Activated naive CD4-positive, alpha-beta T cell treated with anti-CD3 and anti-CD28 coated beads, Interleukin-2, amount 50 U/mL, for 72 hours (primary cell): ENCODE measurements around the gene TOP3A. TPM values are rescaled to one million over a fixed set of nuclear protein-coding genes. Genes with fewer than 3 reads are reported as not detected.

Experiments
- ATAC-seq, 2 donors: fragments of 150-1000 bp; cut with Tn5 transposase; 2 replicates each; pipeline ENCODE4 v1.10.0; 2021; ENCODE audit warnings: mild to moderate bottlenecking in 2 of 2, moderate library complexity in 2 of 2
- DNase-seq, 2 donors: peaks; one replicate each; pipeline ENCODE4 v3.0.0; 2021 to 2022; ENCODE audit warnings: low spot score in 2 of 2
- H3K27ac Mint-ChIP-seq, 2 donors: one replicate each; pipeline ENCODE4 v1.8.0; 2022; ENCODE audit warnings: mild to moderate bottlenecking in 2 of 2, mixed read lengths in 2 of 2
- H3K36me3 Mint-ChIP-seq, 2 donors: one replicate each; pipeline ENCODE4 v1.8.0; 2022; ENCODE audit warnings: mixed read lengths in 2 of 2
- H3K9me3 Mint-ChIP-seq, 2 donors: one replicate each; pipeline ENCODE4 v1.8.0; 2022; ENCODE audit warnings: mixed read lengths in 2 of 2
- total RNA-seq, 2 donors: library from RNA; stranded (reverse); gene quantifications; one replicate each; pipeline ENCODE4 v1.2.3, GENCODE V29; 2022

The TOP3A gene
- total RNA-seq, 2 donors from 2014 or later, result 78.3 to 97.4 TPM

DNA sequence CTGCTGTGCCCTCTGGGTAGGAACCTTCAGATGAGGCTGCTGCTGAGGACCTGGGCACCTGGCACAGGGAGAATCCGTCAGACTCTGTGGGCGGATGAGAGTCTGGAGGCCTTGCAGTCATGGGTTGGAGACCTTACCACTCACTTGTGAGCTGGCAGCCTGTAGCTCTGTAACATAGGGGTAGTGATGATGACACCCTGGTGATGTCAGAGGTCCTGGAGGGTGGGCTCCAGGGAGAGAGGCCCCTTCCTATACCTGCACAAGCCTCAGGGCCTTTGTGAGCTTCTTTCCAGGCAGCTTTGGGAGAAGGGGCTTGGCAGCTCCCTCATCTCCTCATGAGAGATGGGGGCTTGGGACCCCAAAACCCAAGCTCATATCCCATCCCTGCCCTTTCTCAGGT lies 52.7 kb downstream of the TOP3A start:
- H3K36me3 Mint-ChIP-seq, result peaks cover 4% of the 10 kb centered on the region in 2 donors
- no peaks in the 10 kb centered on the region for H3K9me3 Mint-ChIP-seq
- ATAC-seq, result no peak
- peak overlapping the region in 1 of 2 donors; percentile 65 for H3K27ac Mint-ChIP-seq
- DNase-seq, result no peak

- H3K27ac Mint-ChIP-seq, result peak overlapping the region; percentile 65 to 83
- no peak for DNase-seq
- H3K9me3 Mint-ChIP-seq, result no peaks in the 10 kb centered on the region
- no peak for ATAC-seq
- peaks cover 4% of the 10 kb centered on the region in 2 donors for H3K36me3 Mint-ChIP-seq
Measured at GRCh38 chr17:18261659-18262058, 53.1 kb downstream of the TOP3A start.

GRCh38 chr17:18261146-18261515 lies 53.7 kb downstream of the TOP3A start:
- H3K27ac Mint-ChIP-seq, result peak overlapping the region; percentile 83 to 91
- H3K36me3 Mint-ChIP-seq, result peaks cover 4% of the 10 kb centered on the region in 2 donors
- peak; percentile 7 to 32 for ATAC-seq
- no peaks in the 10 kb centered on the region for H3K9me3 Mint-ChIP-seq
- DNase-seq, result peak; percentile 49 to 76

DNA sequence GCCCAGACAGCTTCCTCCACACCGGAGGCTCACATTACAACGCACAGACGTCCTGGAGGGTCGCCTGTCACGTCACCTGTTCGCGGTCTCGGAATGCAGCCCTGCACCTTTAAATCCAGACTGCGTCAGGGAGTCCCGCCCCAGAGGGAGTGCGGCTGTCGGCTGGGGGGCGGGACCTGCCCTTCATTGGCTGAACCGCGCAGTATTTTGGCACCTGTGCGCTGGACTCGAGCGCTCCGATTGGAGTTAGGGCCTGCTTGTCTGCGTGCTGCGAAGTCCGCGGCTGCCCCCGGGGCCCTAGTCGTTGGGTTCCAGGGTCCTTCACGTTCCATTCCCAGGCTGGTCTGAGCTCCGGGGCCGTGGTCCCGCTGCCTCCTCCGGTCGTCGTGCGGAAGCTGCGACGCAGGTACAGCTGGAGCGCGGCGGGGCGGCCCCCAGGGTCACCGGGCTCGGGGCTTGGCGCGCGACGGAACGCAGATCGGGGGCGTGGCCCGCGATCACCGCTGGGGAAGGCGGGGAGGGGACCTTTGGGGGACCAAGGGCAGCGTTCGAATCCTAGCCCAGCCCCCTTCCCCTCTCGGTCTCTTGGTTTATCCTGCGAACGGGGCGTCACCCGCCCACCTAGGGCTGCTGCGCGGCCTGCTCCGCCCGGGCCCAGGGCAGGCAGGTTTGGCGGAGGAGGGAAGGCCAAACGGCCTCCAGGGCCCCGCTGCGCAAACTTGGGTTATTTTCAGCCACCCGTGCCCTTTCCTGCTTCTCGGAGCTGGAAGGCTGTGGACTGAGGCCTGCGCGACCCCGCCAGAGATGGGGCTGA lies 54.3 kb downstream of the TOP3A start, which contains the start of gene MIEF2:
Gene MIEF2 (plus strand): TSS at position 331 of the 814 bp plus-strand sequence. CDS start 2,059 bp downstream, outside the sequence.
- DNase-seq, result peak; percentile 91

DNA sequence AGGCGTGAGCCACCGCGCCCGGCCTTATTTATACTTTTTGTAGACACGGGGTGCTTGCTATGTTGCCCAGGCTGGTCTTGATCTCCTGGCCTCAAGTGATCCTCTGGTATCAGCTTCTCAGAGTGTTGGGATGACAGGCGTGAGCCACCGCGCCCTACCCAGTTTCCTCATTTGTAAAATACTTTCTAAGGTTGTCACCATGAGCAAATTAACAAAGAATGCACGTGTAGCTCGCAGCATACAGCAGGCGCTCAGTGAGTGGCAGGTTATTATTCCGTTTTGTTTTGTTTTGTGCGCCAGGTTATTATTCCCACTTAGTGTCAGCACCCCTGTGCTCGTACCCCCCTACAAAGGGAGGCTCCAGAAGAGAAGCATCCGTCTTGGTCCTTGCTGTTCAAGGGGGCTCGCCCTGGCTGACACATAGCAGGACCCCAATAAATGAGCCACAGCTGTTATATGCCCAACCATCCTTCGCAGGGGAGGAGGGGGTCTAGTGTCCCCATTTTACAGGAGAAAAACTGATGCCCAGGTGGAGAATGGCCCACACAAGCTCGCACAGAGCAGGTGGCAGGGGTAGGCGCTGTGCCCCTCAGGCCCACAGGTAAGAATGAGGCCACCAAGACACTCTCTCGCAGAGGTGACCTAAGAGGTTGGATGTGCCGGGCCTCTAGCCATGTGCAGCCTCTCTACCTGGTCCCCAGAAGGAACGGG lies 55.0 kb downstream of the TOP3A start:
- peaks cover 4% of the 10 kb centered on the region in 2 donors for H3K36me3 Mint-ChIP-seq
- no peaks in the 10 kb centered on the region for H3K9me3 Mint-ChIP-seq
- no peak for DNase-seq
- H3K27ac Mint-ChIP-seq, result peak overlapping the region; percentile 79 to 83
- no peak for ATAC-seq

More for the DNA sequence above, 54.3 kb downstream of the TOP3A start, which contains the start of gene MIEF2:
- peak; percentile 75 to 91 for ATAC-seq
- Mint-ChIP-seq H3K36me3 (peaks cover 4% of the 10 kb centered on the region in 2 donors), H3K27ac (peak within 1 kb of the TSS; percentile 83 to 91), H3K9me3 (no peaks in the 10 kb centered on the region)

GRCh38 chr17:18258356-18259038 lies 56.3 kb downstream of the TOP3A start, which contains the start of gene FLII:
TSS of gene FLII (minus strand) at chr17:18258738. CDS start at chr17:18258690, 48 bp downstream.
- ATAC-seq (peak; percentile 27 to 39), DNase-seq (peak; percentile 50 to 82)
- Mint-ChIP-seq H3K9me3 (no peaks in the 10 kb centered on the region), H3K27ac (peak within 1 kb of the TSS; percentile 83 to 97), H3K36me3 (peaks cover 4% of the 10 kb centered on the region in 2 donors)

DNA sequence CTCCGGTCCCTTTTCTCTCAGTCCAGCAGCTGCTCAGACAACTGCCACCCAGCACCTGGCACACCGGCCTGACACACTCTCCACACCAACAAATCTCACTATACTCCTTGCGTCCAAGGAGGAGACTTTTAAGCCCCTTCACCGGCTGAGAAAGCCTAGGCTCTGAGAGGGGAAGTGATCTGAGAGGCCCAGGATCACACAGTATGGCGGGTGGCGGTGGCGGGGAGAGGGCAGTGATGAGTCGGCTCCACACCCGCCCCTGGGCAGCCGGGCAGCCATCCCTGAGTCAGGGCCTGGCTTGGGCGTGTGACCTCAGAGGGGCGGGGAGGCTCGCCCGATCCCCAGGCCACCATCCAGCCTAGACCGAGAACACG lies 56.8 kb downstream of the TOP3A start:
- Mint-ChIP-seq H3K9me3 (no peaks in the 10 kb centered on the region), H3K36me3 (peaks cover 4% of the 10 kb centered on the region in 2 donors), H3K27ac (peak overlapping the region; percentile 82 to 97)
- DNase-seq, result peak; percentile 59 to 87
- peak; percentile 37 to 80 for ATAC-seq

DNA sequence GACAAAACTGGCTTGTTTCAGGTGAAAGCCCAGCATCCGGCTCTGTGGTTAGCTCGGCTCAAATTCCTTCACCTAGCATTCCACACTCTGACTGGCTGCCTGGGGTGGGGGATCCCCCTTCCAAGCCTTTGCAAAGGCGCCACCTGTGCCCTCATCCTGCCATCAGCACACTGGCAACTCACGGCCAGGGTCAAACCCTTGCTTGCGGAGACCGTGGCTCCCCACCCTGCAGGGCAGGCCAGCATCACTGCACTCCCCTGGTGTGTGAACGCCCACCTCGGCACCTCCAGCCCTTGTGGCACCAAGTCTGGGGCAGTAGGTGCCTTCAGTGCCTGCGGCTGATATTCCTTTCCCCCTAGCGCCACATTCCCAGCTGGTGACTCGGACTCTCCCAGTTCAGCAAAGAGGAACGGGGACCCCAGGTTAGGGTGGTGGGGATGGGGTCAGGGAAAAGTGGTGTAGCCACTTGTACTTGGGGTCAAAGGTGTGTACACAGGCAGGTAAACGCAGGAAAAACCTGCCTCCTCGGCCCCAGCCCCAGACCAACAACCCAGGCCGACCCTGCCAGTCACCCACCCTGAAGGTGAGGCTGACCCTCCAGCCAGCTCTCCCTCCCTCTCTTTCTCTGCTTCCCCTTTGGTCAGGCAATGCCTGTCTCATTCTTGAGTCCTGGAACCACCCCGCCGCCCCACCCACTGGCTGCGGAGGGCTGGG lies 57.4 kb downstream of the TOP3A start:
- DNase-seq, result peak; percentile 26 to 68
- ATAC-seq, result peak in 1 of 2 donors; percentile 12

DNA sequence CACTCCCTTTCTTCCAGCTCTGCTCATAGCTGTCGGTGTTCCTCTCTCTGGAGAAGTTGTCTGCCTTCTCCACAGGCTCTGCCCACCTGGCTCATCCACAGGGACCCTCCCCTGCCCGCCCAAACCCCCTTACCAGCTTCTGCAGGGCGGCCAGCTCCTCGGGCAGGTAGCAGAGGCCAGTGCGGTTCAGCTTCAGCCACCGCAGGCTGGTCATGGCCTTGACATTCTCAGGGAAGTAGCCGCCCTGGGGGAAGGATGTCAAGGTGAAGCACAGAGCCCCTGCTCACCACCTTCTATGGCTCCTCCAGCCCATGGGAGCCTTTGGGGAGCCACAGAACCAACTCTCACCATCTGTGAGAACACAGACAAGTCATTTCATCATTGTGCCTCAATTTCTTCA lies 58.0 kb downstream of the TOP3A start:
- Mint-ChIP-seq H3K27ac (peak overlapping the region; percentile 60 to 82), H3K9me3 (no peaks in the 10 kb centered on the region), H3K36me3 (peaks cover 4% of the 10 kb centered on the region in 2 donors)
- no peak for ATAC-seq
- DNase-seq, result no peak

More for the DNA sequence above, 57.4 kb downstream of the TOP3A start:
- no peaks in the 10 kb centered on the region for H3K9me3 Mint-ChIP-seq
- peak overlapping the region; percentile 82 to 97 for H3K27ac Mint-ChIP-seq
- H3K36me3 Mint-ChIP-seq, result peaks cover 4% of the 10 kb centered on the region in 2 donors

- H3K9me3 Mint-ChIP-seq, result no peaks in the 10 kb centered on the region
- peaks cover 4% of the 10 kb centered on the region in 2 donors for H3K36me3 Mint-ChIP-seq
- H3K27ac Mint-ChIP-seq, result no peak overlapping the region
- DNase-seq (no peak), ATAC-seq (no peak)
Measured at GRCh38 chr17:18256351-18256750, 58.4 kb downstream of the TOP3A start.

GRCh38 chr17:18254888-18255649 lies 59.7 kb downstream of the TOP3A start:
- Mint-ChIP-seq H3K27ac (no peak overlapping the region), H3K9me3 (no peaks in the 10 kb centered on the region), H3K36me3 (peaks cover 4% of the 10 kb centered on the region in 2 donors)
- ATAC-seq, result no peak
- DNase-seq, result no peak

DNA sequence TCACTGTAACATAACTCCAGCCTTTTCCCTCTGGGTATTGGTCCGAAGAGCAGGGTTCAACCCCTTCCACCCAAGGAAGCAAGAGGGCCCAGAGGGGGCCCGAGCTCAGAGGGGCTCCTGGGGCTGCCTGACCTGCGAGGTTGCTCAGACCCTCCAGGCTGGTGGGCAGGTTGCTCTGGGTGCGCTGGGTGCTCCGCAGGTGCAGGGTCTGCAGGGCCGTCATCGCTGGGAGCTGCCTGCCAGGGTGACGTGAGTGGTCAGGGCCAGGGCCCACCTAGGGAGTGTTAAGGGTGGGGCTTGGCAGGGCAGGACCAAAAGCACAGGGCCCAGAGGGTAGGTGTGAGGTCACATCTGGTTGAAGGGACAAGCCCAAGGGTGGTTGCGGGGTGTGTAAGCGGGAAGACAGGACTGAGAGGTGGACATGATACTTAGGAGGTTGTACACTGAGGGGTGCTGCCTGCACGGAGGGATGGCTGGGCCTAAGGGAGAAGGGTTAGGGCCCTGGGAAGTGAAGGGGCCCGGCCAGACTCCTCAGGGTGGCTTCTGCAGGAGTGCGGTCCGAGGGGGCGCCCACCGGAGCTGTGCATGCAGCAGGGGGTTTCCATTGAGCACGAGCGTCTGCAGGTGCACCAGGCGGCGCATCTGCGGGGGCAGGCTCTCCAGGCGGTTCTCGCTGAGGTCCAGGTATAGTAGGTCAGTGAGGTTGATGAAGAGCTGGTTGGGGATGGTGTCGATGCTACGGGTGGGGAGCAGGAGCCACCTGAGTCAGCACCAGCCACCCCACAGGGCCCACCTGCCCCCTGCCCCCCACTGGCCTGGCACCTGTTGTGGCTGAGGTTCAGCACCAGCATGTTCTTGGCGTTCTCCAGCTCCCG lies 60.6 kb downstream of the TOP3A start:
- DNase-seq (no peak), ATAC-seq (no peak)
- Mint-ChIP-seq H3K9me3 (no peaks in the 10 kb centered on the region), H3K27ac (peak overlapping the region in 1 of 2 donors; percentile 22), H3K36me3 (peaks cover 4% of the 10 kb centered on the region in 2 donors)

DNA sequence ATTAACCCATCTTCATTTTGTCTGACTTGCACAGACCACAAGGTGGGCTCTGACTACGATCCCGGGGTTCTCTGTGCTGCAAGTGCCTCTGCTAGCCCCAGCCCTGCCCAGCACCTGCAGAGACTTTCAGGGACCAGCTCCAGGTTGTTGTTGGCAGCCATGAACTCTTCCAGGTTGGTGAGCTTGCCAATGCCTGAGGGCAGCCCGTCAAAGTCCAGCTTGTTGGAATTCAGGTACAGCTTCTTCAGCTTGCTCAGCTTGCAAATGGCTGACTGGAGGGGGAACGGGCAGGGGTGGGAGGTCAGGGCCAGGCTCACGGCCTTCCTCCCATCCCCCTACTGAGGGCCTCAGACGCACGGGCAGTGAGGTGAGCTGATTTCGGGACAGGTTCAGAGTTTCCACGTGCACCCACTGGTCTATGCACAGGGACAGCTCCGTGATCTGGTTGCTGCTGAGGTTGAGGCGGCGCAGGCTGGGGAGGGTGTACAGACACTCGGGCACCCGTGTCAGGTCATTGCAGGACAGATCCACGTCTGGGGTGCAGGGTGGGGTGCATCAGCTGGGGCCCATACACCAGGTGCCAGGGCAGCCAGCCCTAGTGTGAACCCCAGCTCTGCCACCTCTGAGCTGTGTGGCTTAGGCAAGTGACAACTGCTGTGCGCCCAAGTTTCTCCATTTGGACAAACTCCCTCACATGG lies 61.5 kb downstream of the TOP3A start:
- DNase-seq (no peak), ATAC-seq (no peak)
- Mint-ChIP-seq H3K9me3 (no peaks in the 10 kb centered on the region), H3K36me3 (peaks cover 4 to 5% of the 10 kb centered on the region in 2 donors), H3K27ac (no peak overlapping the region)

DNA sequence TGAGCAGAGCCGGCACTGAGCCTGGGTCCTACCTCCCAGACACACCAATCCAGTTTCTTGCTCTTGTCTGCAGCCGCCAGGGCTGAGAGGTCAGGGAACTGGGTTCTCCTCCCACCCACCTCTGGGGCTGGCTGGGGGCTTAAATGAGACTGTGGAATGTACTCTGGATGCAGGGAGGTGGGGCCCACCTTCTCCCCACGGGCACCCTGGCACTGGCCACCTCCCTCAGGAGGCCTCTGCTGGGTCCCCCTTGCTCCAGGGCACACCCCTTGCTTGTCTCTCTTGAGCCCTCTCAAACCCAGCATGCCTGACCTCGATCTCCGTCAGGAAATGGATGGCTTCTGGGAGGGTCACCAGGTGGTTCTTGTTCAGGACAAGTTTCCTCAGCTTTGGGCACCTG lies 62.6 kb downstream of the TOP3A start:
- DNase-seq (no peak), ATAC-seq (no peak)
- peaks cover 3 to 5% of the 10 kb centered on the region in 2 donors for H3K36me3 Mint-ChIP-seq
- H3K27ac Mint-ChIP-seq, result no peak overlapping the region
- no peaks in the 10 kb centered on the region for H3K9me3 Mint-ChIP-seq
